Ectodermal cell (in vitro differentiated cells): ENCODE data around the gene MEIS3.
"Not testable (repeated sequence)": the region's sequence is repeated elsewhere in the genome, so short reads cannot be mapped to it uniquely, and the experiment has no call there.

Experiments
- H3K27ac ChIP-seq: 2 replicates; pipeline ENCODE4 v1.7.0; 2013; ENCODE audit warnings: mild to moderate bottlenecking, low read depth, low read length; ENCODE audit not compliant: insufficient read depth, poor library complexity, severe bottlenecking
- H3K27me3 ChIP-seq: 2 replicates; pipeline ENCODE4 v1.7.0; 2013; ENCODE audit warnings: mild to moderate bottlenecking, low read length; ENCODE audit not compliant: insufficient read depth, control insufficient read depth, poor library complexity, severe bottlenecking
- H3K36me3 ChIP-seq: one replicate; pipeline ENCODE4 v1.7.0; 2013; ENCODE audit warnings: low read length; ENCODE audit not compliant: control insufficient read depth, insufficient read depth
- H3K4me1 ChIP-seq: one replicate; pipeline ENCODE4 v1.7.0; 2013; ENCODE audit warnings: low read length; ENCODE audit not compliant: control insufficient read depth, insufficient read depth
- H3K4me3 ChIP-seq: 2 replicates; pipeline ENCODE4 v1.7.0; 2013; ENCODE audit warnings: low read depth, low read length, control low read depth; ENCODE audit not compliant: insufficient read depth
- H3K9me3 ChIP-seq: 2 replicates; pipeline ENCODE4 v1.7.0; 2013; ENCODE audit warnings: mild to moderate bottlenecking, low read length, moderate library complexity; ENCODE audit not compliant: control insufficient read depth
- WGBS, 2 experiments: methylation state at CpG; one replicate each; pipeline ENCODE4 v1.1.7; 2013; ENCODE audit warnings: missing lambda C conversion rate in 2 of 2; 5-methylcytosine and 5-hydroxymethylcytosine counted together

Gene MEIS3

DNA sequence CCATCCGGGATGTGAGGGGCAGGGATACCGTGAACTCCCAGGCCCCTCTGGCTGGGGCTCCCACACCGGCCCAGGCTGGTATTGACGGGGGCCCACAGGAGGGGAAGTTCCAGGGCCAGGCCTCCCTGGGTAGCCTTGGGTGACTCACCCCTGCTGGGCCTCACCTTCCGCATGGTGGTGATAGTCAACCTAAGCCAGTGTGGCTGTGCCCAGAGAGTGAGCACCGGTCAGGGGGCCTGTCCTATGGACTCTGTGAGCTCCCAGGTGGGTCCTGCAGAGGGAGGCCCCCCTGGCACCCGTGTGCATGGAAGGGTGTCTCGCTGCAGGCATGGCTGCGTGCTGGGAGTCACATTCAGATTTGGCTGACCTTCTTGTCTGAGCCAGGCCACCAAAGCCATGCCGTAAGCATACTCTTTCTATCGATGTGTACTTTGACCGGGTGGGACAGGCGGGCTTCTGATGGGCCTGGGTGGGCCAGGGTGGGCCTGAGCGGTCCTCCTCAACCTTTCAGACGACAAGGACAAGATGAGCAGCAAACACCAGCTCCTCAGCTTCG is 42.7 kb downstream of the MEIS3 start:
- Histone ChIP-seq H3K36me3 (peaks cover 52% of the 10 kb centered on the region), H3K9me3 (no peaks in the 10 kb centered on the region)
- 93 to 94% methylated on average over 16 of the region's 16 CpGs for WGBS, 2 experiments

DNA sequence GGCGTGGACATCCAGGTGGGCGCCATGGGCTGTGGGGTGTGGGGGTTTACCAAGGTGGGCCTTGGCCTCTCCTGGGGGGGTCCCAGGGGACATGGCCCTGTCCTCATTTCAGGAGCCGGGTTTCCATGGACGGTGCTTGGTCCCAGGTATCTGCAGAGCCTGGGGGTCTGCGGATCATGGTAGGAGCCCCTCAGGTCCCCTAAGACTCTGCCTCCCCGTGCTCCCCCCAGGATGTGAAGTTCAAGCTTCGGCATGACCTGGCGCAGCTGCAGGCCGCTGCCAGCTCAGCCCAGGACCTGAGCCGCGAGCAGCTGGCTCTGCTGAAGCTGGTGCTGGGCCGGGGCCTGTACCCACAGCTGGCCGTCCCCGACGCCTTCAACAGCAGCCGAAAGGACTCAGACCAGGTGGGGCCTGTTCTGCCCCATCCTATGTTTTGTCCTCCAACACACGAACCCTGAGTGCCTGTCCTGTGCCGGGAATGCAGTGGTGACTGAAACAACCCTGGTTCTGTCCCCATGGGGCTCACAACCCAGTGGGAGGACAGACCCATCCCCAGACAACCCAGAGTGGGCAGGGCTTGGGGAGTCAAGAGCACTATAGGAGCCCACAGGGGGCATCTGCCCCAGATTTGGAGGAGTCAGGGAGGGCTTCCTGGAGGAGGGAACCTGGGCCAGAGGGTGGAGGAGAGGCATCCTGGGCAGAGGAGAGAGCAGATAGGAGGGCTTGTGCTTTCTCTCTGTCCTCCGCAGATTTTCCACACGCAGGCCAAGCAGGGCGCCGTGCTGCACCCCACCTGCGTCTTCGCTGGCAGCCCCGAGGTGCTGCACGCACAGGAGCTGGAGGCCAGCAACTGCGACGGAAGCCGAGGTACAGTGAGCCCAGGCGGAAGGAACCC is 43.4 kb downstream of the MEIS3 start:
- 96% methylated on average over 30 of the region's 30 CpGs for WGBS, 2 experiments
- no peaks in the 10 kb centered on the region for H3K9me3 ChIP-seq
- H3K27me3 ChIP-seq = no peaks in the 10 kb centered on the region
- no peak overlapping the region for H3K4me3 ChIP-seq
- no peak overlapping the region for H3K27ac ChIP-seq
- H3K4me1 ChIP-seq = no peaks in the 10 kb centered on the region
- peaks cover 45% of the 10 kb centered on the region for H3K36me3 ChIP-seq

More for the DNA sequence above, 42.7 kb downstream of the MEIS3 start:
- Histone ChIP-seq H3K4me1 (no peaks in the 10 kb centered on the region), H3K27ac (no peak overlapping the region), H3K4me3 (no peak overlapping the region), H3K27me3 (no peaks in the 10 kb centered on the region)

DNA sequence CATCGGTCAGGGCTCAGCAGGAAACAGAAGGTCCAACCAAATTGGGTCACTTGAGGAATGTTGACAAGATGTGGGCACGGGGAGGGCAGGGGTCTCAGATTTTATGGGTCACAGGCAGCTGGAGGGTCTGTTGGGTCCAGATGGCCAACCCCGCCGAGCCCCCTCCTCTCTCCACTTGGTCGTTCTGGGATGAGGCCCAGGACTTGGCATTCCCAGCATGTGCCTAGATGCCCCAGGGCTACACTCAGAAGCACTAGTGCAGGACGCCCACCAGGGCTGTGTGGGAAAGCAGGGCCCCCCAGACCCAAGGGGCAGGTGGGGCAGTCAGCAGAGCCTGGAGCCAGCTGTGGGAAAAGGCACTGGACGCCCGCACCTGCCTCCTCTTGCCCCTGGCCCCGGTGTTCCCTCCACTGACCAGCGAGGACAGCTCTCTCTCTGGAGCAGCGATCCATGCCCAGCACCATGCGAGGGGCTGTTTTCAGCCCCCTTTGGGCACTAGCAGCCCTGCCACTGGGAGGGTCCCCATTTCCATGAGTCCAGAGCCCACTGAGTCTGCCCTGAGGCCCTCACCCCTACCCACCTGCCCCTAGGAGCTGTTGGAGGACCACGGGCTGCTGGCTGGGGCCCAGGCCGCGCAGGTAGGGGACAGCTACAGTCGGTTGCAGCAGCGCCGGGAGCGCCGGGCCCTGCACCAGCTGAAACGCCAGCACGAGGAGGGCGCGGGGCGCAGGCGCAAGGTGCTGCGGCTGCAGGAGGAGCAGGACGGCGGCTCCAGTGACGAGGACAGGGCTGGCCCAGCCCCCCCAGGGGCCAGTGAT is 44.2 kb downstream of the MEIS3 start:
- 94 to 95% methylated on average over 30 of the region's 30 CpGs for WGBS, 2 experiments
- Histone ChIP-seq H3K4me3 (no peak overlapping the region), H3K27ac (no peak overlapping the region), H3K27me3 (no peaks in the 10 kb centered on the region), H3K4me1 (no peaks in the 10 kb centered on the region), H3K9me3 (no peaks in the 10 kb centered on the region), H3K36me3 (peaks cover 44% of the 10 kb centered on the region)

DNA sequence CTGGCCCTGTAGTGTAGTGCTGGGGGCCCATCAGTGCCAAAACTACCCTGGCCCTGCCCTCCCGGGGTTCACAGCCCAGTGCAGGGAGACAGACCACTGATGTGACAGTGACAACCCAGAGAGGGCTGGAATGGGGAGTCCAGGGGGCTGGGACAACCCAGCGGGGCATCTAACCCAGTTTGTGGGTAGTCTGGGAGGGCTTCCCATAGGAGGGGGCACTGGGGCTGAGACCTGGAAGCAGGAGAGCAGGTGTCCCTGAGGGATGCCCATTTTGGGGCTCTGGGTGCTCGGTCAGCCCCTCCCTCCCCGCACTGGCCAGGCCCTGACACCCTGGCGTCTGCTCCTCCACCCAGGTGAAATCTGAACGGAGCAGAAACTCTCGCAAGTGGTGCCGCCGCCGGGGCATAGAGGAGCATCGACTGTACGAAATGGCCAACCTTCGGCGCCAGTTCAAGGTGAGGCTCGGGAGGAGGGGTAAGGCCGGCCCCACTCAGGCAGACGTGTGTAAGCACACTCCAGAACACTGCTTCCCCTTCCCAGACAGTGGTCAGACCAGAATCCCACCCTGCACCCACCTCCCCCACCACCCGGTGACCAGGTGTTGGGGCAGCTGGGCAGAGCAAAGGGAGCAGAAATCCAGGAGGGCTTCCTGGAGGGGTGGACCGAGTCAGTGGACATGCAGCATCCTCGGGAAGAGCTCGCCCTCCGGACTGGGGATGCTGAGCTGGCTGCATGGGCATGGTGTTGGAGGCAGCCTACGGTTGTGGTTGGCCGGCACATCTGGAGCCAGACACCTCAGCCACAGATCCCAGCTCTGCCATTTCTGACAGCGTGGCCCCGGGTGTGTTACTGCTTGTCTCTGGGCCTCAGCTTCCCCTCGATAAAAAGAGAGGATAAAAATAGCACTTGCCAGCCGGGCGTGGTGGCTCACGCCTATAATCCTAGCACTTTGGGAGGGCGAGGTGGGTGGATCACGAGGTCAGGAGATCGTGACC is 45.8 kb downstream of the MEIS3 start:
- no peaks in the 10 kb centered on the region for H3K27me3 ChIP-seq
- 92 to 95% methylated on average over 33 of the region's 33 CpGs for WGBS, 2 experiments
- H3K27ac ChIP-seq = no peak overlapping the region
- H3K4me1 ChIP-seq = no peaks in the 10 kb centered on the region
- no peak overlapping the region for H3K4me3 ChIP-seq
- peaks cover 55% of the 10 kb centered on the region for H3K36me3 ChIP-seq
- H3K9me3 ChIP-seq = no peaks in the 10 kb centered on the region

DNA sequence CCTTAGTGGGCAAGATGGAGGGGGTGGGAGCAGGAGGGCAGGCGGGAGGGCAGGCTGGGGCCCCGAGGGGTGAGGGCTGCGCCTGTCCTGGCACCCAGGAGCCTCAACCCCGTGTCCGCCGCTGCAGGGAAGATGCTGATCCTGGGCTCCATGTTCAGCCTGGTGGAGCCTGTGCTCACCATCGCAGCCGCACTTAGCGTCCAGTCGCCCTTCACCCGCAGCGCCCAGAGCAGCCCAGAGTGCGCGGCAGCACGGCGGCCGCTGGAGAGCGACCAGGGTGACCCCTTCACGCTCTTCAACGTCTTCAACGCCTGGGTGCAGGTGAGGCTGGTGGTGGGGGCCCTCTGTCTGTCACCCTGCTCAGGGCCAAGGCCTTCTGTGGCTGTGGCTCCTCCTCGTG is 46.7 kb downstream of the MEIS3 start:
- no peak overlapping the region for H3K4me3 ChIP-seq
- peaks cover 55% of the 10 kb centered on the region for H3K36me3 ChIP-seq
- WGBS, 2 experiments = 94 to 96% methylated on average over 22 of the region's 22 CpGs
- no peak overlapping the region for H3K27ac ChIP-seq
- H3K4me1 ChIP-seq = no peaks in the 10 kb centered on the region
- H3K9me3 ChIP-seq = no peaks in the 10 kb centered on the region
- no peaks in the 10 kb centered on the region for H3K27me3 ChIP-seq

DNA sequence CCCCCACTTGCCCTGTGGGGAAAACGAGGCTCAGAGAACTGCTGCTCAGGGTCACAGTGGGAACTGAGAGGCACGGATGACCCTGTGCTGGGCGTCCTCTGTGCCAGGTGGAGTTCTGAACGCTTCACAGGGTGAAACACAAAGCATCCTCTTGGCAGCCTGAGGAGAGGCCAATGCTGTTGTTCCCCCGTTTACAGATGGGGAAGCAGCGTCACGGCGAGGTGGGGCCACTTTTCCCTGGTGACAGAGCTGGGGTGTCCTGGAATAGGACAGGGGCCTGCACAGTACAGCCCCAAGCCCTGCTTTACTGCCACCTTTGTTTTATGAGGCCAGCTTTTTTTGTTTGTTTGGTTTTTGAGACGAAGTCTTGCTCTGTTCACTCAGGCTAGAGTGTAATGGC is 48.1 kb downstream of the MEIS3 start:
- H3K36me3 ChIP-seq = peaks cover 45% of the 10 kb centered on the region
- H3K27ac ChIP-seq = no peak overlapping the region
- H3K9me3 ChIP-seq = no peaks in the 10 kb centered on the region
- WGBS, 2 experiments = 95 to 96% methylated on average over 9 of the region's 9 CpGs
- H3K4me1 ChIP-seq = no peaks in the 10 kb centered on the region
- no peaks in the 10 kb centered on the region for H3K27me3 ChIP-seq
- no peak overlapping the region for H3K4me3 ChIP-seq

DNA sequence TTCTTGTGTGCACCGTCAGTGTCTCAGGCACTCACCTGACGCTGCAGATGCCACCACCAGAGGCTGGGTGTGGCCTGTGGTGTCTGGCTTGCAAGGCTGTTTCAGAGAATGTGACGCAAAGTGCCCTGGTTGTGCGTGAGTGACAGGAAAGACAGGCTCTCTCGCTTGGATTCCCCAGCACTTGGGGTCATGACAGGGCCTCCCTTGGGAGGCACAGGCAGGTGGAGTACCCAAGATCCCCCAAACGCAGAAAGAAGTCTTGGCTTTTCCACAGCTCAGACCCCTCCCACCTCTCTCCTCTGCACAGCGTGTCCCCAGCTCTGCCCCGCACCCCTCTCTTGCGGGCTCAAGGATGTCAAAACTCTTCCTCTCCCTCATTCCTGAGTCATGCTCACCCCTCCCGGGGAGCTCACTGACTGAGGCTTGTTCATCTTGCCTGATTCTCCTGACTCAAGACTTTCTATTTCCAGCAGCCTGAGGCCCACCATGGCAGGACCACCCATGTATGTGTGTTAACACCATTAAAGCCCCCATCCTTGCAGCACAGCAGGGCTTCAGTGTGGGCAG is 49.2 kb downstream of the MEIS3 start:
- no peaks in the 10 kb centered on the region for H3K4me1 ChIP-seq
- H3K27ac ChIP-seq = no peak overlapping the region
- 93 to 95% methylated on average over 10 of the region's 10 CpGs for WGBS, 2 experiments
- H3K27me3 ChIP-seq = no peaks in the 10 kb centered on the region
- H3K9me3 ChIP-seq = no peaks in the 10 kb centered on the region
- H3K4me3 ChIP-seq = no peak overlapping the region
- H3K36me3 ChIP-seq = peaks cover 41% of the 10 kb centered on the region

DNA sequence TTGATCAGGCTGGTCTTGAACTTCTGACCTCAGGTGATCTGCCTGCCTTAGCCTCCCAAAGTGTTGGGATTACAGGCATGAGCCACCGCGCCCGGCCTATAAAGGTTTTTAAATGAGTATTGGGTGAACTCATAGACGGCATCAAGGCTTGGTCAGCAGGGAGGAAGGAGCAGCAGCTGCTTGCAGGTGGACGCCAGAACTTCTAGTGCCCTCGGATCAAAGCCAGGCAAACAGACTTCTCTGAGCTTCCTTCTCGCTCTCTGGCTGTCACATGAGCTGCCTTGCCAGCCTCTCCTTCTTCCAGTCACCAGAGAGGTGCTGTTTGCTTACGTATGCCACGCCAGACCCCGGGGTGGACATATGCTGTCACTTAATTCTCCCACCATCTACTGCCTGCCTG is 53.9 kb downstream of the MEIS3 start:
- H3K27me3 ChIP-seq, H3K27ac ChIP-seq, H3K4me3 ChIP-seq, H3K9me3 ChIP-seq, H3K4me1 ChIP-seq: not testable (repeated sequence)
- WGBS, 2 experiments = 92 to 96% methylated on average over 7 to 10 of the region's 10 CpGs
- peaks cover 30% of the 10 kb centered on the region for H3K36me3 ChIP-seq

DNA sequence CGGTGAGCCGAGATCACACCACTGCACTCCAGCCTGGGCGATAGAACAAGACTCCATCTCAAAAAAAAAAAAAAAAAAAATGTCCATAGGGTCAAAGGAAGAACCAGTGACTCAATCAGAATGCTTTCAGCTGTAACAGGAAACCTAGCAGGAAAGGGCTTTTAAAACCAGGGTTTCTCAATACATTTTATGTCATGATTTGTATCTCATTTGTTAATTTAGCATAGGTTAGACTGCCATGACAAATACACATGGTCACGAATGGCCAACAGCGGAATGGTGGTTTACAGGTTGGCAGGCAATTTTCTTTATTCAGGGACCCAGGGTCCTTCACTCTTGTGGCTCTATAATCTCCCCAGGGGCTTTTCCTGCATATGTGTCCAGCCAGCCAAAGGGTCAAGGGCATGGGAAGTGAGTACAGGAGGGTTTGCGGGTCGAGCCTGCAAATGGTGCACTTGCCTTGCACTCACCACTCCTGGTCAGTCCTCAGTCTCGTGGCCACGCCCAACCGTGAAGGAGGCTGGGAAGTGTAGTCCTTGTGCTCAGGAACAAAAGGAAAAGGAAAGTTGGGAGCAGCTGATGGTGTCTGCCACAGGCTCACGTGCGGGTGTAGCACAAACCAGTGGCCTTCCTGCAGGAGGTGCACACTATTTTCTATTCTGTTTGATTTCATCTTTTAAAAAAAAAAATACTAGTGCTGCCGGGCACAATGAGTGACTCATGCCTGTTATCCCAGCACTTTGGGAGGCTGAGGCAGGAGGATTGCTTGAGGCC is 55.4 kb downstream of the MEIS3 start:
- Histone ChIP-seq H3K4me1 (no peaks in the 10 kb centered on the region), H3K9me3 (no peaks in the 10 kb centered on the region), H3K36me3 (peaks cover 26% of the 10 kb centered on the region), H3K27ac (no peak overlapping the region), H3K27me3 (no peaks in the 10 kb centered on the region), H3K4me3 (no peak overlapping the region)
- WGBS, 2 experiments = 91 to 95% methylated on average over 13 of the region's 13 CpGs
